ENCODE measurements around the gene TCL1A. TPM values are rescaled to one million over a fixed set of nuclear protein-coding genes. Genes with fewer than 3 reads are reported as not detected.
"Not testable (repeated sequence)": the region's sequence is repeated elsewhere in the genome, so short reads cannot be mapped to it uniquely, and the experiment has no call there.

The TCL1A gene, protein sequence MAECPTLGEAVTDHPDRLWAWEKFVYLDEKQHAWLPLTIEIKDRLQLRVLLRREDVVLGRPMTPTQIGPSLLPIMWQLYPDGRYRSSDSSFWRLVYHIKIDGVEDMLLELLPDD
- 49.0 TPM for polyA plus RNA-seq (2012; ENCODE audit: low read depth, missing spikeins)

DNA sequence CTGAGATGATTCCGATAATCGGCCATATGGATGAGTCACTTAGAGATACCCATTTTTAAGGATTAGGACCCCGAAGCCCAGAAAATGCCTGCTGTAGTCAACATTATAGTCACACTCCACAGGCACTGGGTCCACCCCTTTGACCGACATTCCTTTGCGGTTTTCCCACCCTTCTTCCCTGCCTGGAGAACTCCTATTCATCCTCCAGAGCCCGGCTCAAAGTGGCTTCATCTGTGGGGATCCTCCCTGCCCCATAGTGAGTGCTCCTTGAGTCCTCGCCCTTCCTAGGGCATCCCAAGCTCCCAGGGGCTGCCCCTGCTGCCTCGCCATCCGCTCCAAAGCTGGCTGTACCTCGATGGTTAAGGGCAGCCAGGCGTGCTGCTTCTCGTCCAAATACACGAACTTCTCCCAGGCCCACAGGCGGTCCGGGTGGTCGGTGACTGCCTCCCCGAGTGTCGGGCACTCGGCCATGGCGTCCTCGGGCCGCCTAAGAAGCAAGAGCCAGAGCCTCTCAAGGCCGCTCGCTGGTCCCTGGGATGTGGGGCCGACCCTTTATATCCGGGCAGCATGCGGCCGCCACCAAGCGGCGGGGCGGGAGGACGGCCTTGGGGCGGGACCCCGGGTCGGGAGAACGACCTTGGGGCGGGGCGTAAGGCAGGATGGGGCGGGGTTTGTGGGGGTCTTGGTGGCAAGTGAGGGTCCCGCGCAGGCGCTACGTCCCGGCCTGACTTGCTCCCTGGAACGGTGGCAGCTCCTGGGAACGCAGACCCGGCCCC is at the start of gene TCL1A:
Gene TCL1A, minus strand, starts transcription at position 530 of the 776 bp plus-strand sequence. Its CDS starts 59 bp downstream, at position 471.
- DNase-seq (ENCODE audit: insufficient read length, low spot score) (no peak), FAIRE-seq (peak; percentile 85)
- peak; percentile 68; the same call in 1 of the 2 replicates for TF ChIP-seq POLR2AphosphoS5 (IDR thresholded peaks at IDR 0.05; ENCODE audit: low read depth, low read length)
- TF ChIP-seq POU2F2 (IDR thresholded peaks at IDR 0.05; ENCODE audit: low read depth, low read length): 0 out of 2 replicates have a peak, but pooled peaks have one; percentile 11
- no peak for TF ChIP-seq PAX5 (IDR thresholded peaks at IDR 0.05; ENCODE audit: insufficient read depth, low read length, severe bottlenecking)
- TF ChIP-seq SPI1 (IDR thresholded peaks at IDR 0.05; ENCODE audit: low read depth, low read length): no peak
- TF ChIP-seq TAF1 (IDR thresholded peaks at IDR 0.05; ENCODE audit: low read depth, low read length): peak; percentile 16; the same call in 1 of the 2 replicates
- peak; percentile 82 for TF ChIP-seq POLR2A (IDR thresholded peaks at IDR 0.05; ENCODE audit: low read depth, low read length)

DNA sequence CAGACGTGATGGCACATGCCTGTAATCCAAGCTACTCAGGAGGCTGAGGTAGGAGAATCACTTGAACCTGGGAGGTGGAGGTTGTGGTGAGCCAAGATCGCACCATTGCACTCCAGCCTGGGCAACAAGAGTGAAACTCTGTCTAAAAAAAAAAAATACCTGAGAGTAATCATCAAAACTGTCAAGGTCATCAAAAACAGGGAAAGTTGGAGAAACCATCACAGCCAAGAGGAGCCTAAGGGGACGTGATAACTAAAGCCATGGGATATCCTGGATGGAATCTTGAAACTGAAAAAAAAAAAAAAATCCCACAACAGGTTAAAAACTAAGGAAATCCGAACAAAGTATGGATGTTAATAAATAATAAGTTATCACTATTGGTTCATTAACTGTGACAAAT is 49.1 kb upstream of the TCL1A start:
- DNase-seq (ENCODE audit: insufficient read length, low spot score); FAIRE-seq: not testable (repeated sequence)

DNA sequence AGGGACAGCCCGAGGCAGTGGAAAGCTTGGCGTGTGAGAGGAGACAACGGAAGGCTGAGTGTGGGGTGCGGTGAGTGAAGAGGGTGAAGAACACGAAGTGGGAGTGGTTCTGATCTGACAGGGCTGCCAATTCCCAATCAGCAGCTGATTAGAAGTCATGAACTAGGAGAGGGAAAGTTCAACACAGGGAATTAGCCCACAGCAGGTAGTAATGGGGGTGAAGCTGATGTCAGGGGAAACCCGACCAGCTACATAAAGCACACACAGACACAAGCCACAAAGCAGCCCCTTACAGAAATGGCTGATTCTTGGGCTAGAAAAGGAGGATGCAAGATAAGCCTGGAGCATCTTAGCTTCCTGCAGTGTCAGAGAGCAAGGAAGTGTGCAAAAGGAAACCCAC is 47.5 kb upstream of the TCL1A start:
- DNase-seq (ENCODE audit: insufficient read length, low spot score) (no peak), FAIRE-seq (no peak)
- TF ChIP-seq POLR2A (IDR thresholded peaks at IDR 0.05; ENCODE audit: low read depth, low read length) (no peak), TAF1 (IDR thresholded peaks at IDR 0.05; ENCODE audit: low read depth, low read length) (no peak), POLR2AphosphoS5 (IDR thresholded peaks at IDR 0.05; ENCODE audit: low read depth, low read length) (no peak), PAX5 (IDR thresholded peaks at IDR 0.05; ENCODE audit: insufficient read depth, low read length, severe bottlenecking) (no peak), SPI1 (IDR thresholded peaks at IDR 0.05; ENCODE audit: low read depth, low read length) (no peak), POU2F2 (IDR thresholded peaks at IDR 0.05; ENCODE audit: low read depth, low read length) (no peak)

DNA sequence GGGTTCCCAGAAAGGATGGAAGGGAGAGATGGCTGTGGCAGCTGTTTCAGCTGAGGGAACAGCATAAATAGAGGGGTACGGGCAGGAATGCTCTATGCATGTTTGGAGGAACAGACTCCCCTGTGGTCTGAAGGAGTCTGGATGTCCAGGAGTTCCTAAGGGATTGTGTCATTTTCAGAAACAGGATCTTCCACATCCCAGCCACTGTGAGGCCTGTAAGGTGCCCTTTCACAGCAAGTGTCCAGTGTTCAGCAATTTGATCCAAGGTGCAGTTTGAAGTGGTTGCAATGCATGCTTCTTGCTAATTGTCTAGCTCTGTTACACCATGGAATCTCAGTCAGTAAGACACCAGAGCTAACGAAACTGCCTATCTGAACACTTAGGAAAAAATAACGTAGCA is 46.7 kb upstream of the TCL1A start:
- FAIRE-seq: no peak
- no peak for DNase-seq (ENCODE audit: insufficient read length, low spot score)
- TF ChIP-seq TAF1 (IDR thresholded peaks at IDR 0.05; ENCODE audit: low read depth, low read length) (no peak), POLR2A (IDR thresholded peaks at IDR 0.05; ENCODE audit: low read depth, low read length) (no peak), PAX5 (IDR thresholded peaks at IDR 0.05; ENCODE audit: insufficient read depth, low read length, severe bottlenecking) (no peak), POU2F2 (IDR thresholded peaks at IDR 0.05; ENCODE audit: low read depth, low read length) (no peak), SPI1 (IDR thresholded peaks at IDR 0.05; ENCODE audit: low read depth, low read length) (no peak), POLR2AphosphoS5 (IDR thresholded peaks at IDR 0.05; ENCODE audit: low read depth, low read length) (no peak)

DNA sequence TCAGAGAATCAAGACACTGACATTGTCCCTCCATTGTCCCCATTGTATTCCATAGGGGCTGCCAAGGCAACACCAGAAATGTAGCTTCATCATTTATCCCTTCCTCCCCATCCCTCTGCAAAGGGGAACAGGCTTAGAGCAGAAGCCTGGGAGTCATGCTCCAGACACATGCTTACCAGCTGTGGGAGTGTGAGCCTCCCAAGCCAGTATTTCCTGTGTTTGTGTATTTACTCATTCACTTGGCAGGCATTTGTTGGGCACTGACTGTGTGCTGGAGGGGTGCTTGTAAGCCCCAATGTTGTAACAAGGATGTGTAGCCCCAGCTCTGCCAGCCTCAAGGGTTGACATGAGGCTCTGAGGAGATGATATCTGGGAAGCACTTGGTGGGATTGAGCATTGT is 46.0 kb upstream of the TCL1A start:
- TF ChIP-seq TAF1 (IDR thresholded peaks at IDR 0.05; ENCODE audit: low read depth, low read length): no peak
- TF ChIP-seq POLR2A (IDR thresholded peaks at IDR 0.05; ENCODE audit: low read depth, low read length): no peak
- DNase-seq (ENCODE audit: insufficient read length, low spot score): no peak
- FAIRE-seq: no peak

DNA sequence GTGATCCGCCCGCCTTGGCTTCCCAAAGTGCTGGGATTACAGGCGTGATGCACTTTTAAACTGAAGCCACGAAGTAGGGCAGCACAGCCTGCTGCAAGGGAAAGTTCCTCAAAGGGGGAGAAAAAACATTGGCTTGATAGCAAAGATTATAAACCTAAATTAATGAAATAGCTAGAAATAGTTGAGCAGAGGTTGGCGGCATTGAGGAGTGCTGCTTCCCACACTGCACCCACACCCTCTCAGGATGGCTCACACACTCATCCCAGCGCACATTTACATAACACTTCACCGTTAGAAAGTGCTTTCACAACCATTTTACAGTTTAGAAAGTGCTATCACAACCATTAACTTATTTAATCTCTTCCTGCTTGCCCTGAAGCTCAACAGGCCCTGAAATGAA is 44.4 kb upstream of the TCL1A start:
- DNase-seq (ENCODE audit: insufficient read length, low spot score) (no peak), FAIRE-seq (no peak)
- TF ChIP-seq POLR2A (IDR thresholded peaks at IDR 0.05; ENCODE audit: low read depth, low read length) (no peak), POU2F2 (IDR thresholded peaks at IDR 0.05; ENCODE audit: low read depth, low read length) (no peak), POLR2AphosphoS5 (IDR thresholded peaks at IDR 0.05; ENCODE audit: low read depth, low read length) (no peak), TAF1 (IDR thresholded peaks at IDR 0.05; ENCODE audit: low read depth, low read length) (no peak), SPI1 (IDR thresholded peaks at IDR 0.05; ENCODE audit: low read depth, low read length) (no peak), PAX5 (IDR thresholded peaks at IDR 0.05; ENCODE audit: insufficient read depth, low read length, severe bottlenecking) (no peak)

DNA sequence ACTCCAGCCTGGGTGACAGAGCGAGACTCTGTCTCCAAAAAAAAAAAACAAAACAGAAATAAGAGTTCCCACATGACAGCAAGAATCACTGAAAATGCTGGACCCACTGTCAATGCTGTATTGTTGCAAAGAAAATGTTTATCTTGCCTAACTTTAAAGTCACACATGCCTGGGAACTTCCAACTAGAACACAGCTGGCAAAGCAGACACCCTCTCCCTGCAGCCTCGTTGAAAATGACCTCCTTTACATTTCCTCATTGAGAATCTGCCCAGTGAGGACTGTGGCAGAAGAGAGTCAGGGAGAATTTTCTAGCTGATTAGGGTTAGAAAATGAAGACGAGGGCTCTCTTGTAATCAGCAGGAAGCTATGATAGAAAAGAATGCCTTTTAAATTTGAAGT is 42.8 kb upstream of the TCL1A start:
- no peak for DNase-seq (ENCODE audit: insufficient read length, low spot score)
- no peak for FAIRE-seq
- TF ChIP-seq POLR2AphosphoS5 (IDR thresholded peaks at IDR 0.05; ENCODE audit: low read depth, low read length): no peak
- TF ChIP-seq POLR2A (IDR thresholded peaks at IDR 0.05; ENCODE audit: low read depth, low read length): no peak
- TF ChIP-seq POU2F2 (IDR thresholded peaks at IDR 0.05; ENCODE audit: low read depth, low read length): no peak
- TF ChIP-seq PAX5 (IDR thresholded peaks at IDR 0.05; ENCODE audit: insufficient read depth, low read length, severe bottlenecking): no peak
- TF ChIP-seq SPI1 (IDR thresholded peaks at IDR 0.05; ENCODE audit: low read depth, low read length): no peak

DNA sequence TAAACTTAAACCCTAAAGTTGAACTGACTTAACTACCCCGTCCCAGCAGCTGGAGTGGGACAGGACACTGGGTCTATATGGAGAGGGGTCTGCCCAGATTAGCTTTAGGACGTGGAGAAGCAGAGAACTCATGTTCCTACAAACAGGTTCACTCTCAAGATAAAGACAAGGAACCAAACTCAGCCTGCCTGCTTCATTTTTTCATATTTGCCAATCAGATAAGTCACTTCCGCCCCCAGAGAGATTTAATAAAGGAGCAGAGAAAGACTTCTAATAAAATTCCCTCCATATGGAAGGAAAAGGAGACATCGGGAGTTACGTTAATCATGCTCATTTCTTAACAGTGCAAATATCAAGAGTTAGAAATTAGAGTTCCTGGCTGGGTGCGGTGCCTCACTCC is 42.2 kb upstream of the TCL1A start:
- FAIRE-seq (no peak), DNase-seq (ENCODE audit: insufficient read length, low spot score) (no peak)
- no peak for TF ChIP-seq POLR2A (IDR thresholded peaks at IDR 0.05; ENCODE audit: low read depth, low read length)
- TF ChIP-seq SPI1 (IDR thresholded peaks at IDR 0.05; ENCODE audit: low read depth, low read length): no peak
- no peak for TF ChIP-seq POLR2AphosphoS5 (IDR thresholded peaks at IDR 0.05; ENCODE audit: low read depth, low read length)
- no peak for TF ChIP-seq TAF1 (IDR thresholded peaks at IDR 0.05; ENCODE audit: low read depth, low read length)
- TF ChIP-seq POU2F2 (IDR thresholded peaks at IDR 0.05; ENCODE audit: low read depth, low read length): no peak
- no peak for TF ChIP-seq PAX5 (IDR thresholded peaks at IDR 0.05; ENCODE audit: insufficient read depth, low read length, severe bottlenecking)

DNA sequence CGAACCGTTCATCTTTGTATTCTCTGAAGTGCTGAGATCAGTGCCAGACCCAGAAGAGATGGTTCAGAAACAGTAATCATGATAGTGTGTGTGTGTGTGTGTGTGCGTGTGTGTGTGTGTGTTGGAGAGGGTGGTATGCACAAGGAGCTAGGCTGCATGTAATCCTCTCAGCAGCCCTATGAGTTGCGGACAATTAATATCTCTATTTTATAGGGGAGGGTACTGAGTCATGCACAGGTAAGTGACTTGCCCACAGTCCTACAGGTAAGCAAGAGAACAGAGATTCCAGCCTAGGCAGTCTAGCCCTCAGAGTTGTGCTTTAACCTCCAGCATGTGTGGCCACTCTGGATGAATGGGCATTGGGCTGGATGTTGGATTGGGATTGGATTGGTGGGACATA is 27.9 kb upstream of the TCL1A start:
- FAIRE-seq: no peak
- TF ChIP-seq PAX5 (IDR thresholded peaks at IDR 0.05; ENCODE audit: insufficient read depth, low read length, severe bottlenecking) (no peak), POLR2AphosphoS5 (IDR thresholded peaks at IDR 0.05; ENCODE audit: low read depth, low read length) (no peak), POU2F2 (IDR thresholded peaks at IDR 0.05; ENCODE audit: low read depth, low read length) (no peak), SPI1 (IDR thresholded peaks at IDR 0.05; ENCODE audit: low read depth, low read length) (no peak), POLR2A (IDR thresholded peaks at IDR 0.05; ENCODE audit: low read depth, low read length) (no peak), TAF1 (IDR thresholded peaks at IDR 0.05; ENCODE audit: low read depth, low read length) (no peak)

DNA sequence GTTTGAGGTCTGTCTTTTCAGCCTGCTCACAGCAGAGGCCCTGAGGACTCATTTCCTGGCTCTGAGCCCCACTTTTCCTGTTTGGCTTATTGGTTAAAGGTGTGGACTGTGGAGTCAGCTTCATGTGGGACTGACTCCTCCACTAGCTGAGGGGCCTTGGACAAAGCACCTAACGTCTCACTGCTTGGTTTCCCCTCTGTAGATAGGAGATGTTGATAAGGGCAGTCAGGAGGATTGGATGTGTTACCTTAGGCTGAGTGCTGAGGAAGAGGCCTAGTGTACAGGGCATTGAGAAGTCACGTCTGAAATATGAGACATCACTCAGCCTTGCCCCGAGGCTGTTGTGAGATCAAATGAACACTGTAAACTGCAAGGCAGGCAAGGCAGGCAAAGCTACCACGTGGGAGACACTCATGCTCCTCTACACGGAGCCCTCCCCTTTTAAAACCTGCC is 27.1 kb upstream of the TCL1A start:
- TF ChIP-seq PAX5 (IDR thresholded peaks at IDR 0.05; ENCODE audit: insufficient read depth, low read length, severe bottlenecking) (no peak), POLR2A (IDR thresholded peaks at IDR 0.05; ENCODE audit: low read depth, low read length) (no peak), TAF1 (IDR thresholded peaks at IDR 0.05; ENCODE audit: low read depth, low read length) (no peak), POLR2AphosphoS5 (IDR thresholded peaks at IDR 0.05; ENCODE audit: low read depth, low read length) (no peak), POU2F2 (IDR thresholded peaks at IDR 0.05; ENCODE audit: low read depth, low read length) (no peak), SPI1 (IDR thresholded peaks at IDR 0.05; ENCODE audit: low read depth, low read length) (no peak)
- FAIRE-seq: no peak
- no peak for DNase-seq (ENCODE audit: insufficient read length, low spot score)

More for the DNA sequence above, 27.9 kb upstream of the TCL1A start:
- no peak for DNase-seq (ENCODE audit: insufficient read length, low spot score)

All from GM12891 (cell line).